NAMALWA (cell line): ENCODE measurements around the gene KRT6C.

Source experiments
- DNase-seq: peaks from one replicate; pipeline ENCODE4 v3.0.0-alpha.2; 2015; ENCODE audit warnings: low spot score

KRT6C gene

GRCh38 chr12:52434760-52435530, 38.7 kb downstream of the KRT6C start:
- no peak for DNase-seq

GRCh38 chr12:52434081-52434733, 39.4 kb downstream of the KRT6C start, which contains the start of gene KRT75:
KRT75 (minus strand) TSS chr12:52434371; CDS start chr12:52434304, 67 bp downstream.
- no peak for DNase-seq

- no peak for DNase-seq
Observed at GRCh38 chr12:52433501-52434080, 40.0 kb downstream of the KRT6C start.

GRCh38 chr12:52432559-52433207, 40.9 kb downstream of the KRT6C start:
- no peak for DNase-seq

GRCh38 chr12:52428121-52428520, 45.5 kb downstream of the KRT6C start:
- DNase-seq, result no peak

- DNase-seq, result no peak
Observed at GRCh38 chr12:52427083-52427482, 46.5 kb downstream of the KRT6C start.

GRCh38 chr12:52426034-52426433, 47.6 kb downstream of the KRT6C start:
- DNase-seq, result no peak

- DNase-seq, result no peak
Observed at GRCh38 chr12:52425466-52425865, 48.1 kb downstream of the KRT6C start.

GRCh38 chr12:52423661-52424500, 49.7 kb downstream of the KRT6C start:
- DNase-seq, result no peak

GRCh38 chr12:52423035-52423434, 50.6 kb downstream of the KRT6C start:
- DNase-seq, result no peak

- DNase-seq, result no peak
Observed at GRCh38 chr12:52419656-52420055, 53.9 kb downstream of the KRT6C start.

- DNase-seq, result no peak
Observed at GRCh38 chr12:52418576-52419110, 55.0 kb downstream of the KRT6C start.
